Coronary artery (tissue), 2 donors: ENCODE data around the gene ZNF335.

Experiments
- DNase-seq: peaks from one replicate; pipeline ENCODE4 v3.0.0-alpha.2; 2017; ENCODE audit warnings: low spot score
- H3K27ac ChIP-seq, 2 donors: fragments of 200-600 bp; sonication (generic); one replicate each; pipeline ENCODE4 v1.5.1; 2016 to 2019
- H3K4me3 ChIP-seq: fragments of 200-600 bp; sonication (generic); 2 replicates; pipeline ENCODE4 v1.5.1; 2016; ENCODE audit warnings: mild to moderate bottlenecking, moderate library complexity
- CTCF ChIP-seq: fragments of 200-600 bp; sonication (generic); IDR thresholded peaks from one replicate; pipeline ENCODE4 v1.5.1; 2019; ENCODE audit warnings: antibody characterized with exemption

The ZNF335 gene

GRCh38 chr20:45948261-45948733 lies 23.7 kb downstream of the ZNF335 start:
- DNase-seq: no peak
- peak overlapping the region in 1 of 2 donors; percentile 47 for H3K27ac ChIP-seq
- no peak overlapping the region for H3K4me3 ChIP-seq
- no peak for TF ChIP-seq CTCF

GRCh38 chr20:45947110-45947866 lies 24.7 kb downstream of the ZNF335 start:
- Histone ChIP-seq H3K27ac (peak overlapping the region in 1 of 2 donors; percentile 79), H3K4me3 (no peak overlapping the region)
- TF ChIP-seq CTCF: no peak
- no peak for DNase-seq

- Histone ChIP-seq H3K4me3 (no peak overlapping the region), H3K27ac (peak overlapping the region; percentile 14 to 79)
- TF ChIP-seq CTCF: no peak
- DNase-seq: no peak
Observed at GRCh38 chr20:45946149-45946970, 25.6 kb downstream of the ZNF335 start.

GRCh38 chr20:45945678-45946148 lies 26.3 kb downstream of the ZNF335 start:
- Histone ChIP-seq H3K4me3 (no peak overlapping the region), H3K27ac (peak overlapping the region in 1 of 2 donors; percentile 79)
- no peak for TF ChIP-seq CTCF
- no peak for DNase-seq

- DNase-seq: no peak
- TF ChIP-seq CTCF: no peak
- H3K27ac ChIP-seq: peak overlapping the region in 1 of 2 donors; percentile 22
- no peak overlapping the region for H3K4me3 ChIP-seq
Observed at GRCh38 chr20:45944965-45945677, 26.9 kb downstream of the ZNF335 start.

GRCh38 chr20:45944151-45944964 lies 27.6 kb downstream of the ZNF335 start:
- peak overlapping the region in 1 of 2 donors; percentile 22 for H3K27ac ChIP-seq
- no peak overlapping the region for H3K4me3 ChIP-seq
- no peak for TF ChIP-seq CTCF
- no peak for DNase-seq
